ACC112 (cell line): Measurements from ENCODE around the gene PRKACG.
"Not testable (repeated sequence)": the region's sequence is repeated elsewhere in the genome, so short reads cannot be mapped to it uniquely, and the experiment has no call there.

Experiments
- H2AFZ ChIP-seq: fragments of 200-600 bp; sonication (generic); one replicate; pipeline ENCODE4 v1.6.0; 2017; ENCODE audit warnings: antibody characterized with exemption, low read length; ENCODE audit not compliant: unreplicated experiment
- H3K27ac ChIP-seq: fragments of 200-600 bp; sonication (generic); 2 replicates; pipeline ENCODE4 v1.5.1; 2014; ENCODE audit warnings: low read depth, mild to moderate bottlenecking, antibody characterized with exemption, low read length, moderate library complexity
- H3K27me3 ChIP-seq: fragments of 200-600 bp; sonication (generic); 2 replicates; pipeline ENCODE4 v1.6.1; 2014; ENCODE audit warnings: mild to moderate bottlenecking, antibody characterized with exemption, low read length, moderate library complexity, mixed read lengths; ENCODE audit not compliant: insufficient read depth
- H3K36me3 ChIP-seq: fragments of 200-600 bp; sonication (generic); 2 replicates; pipeline ENCODE4 v1.6.1; 2016; ENCODE audit warnings: mild to moderate bottlenecking, antibody characterized with exemption, low read length, moderate library complexity, mixed read lengths; ENCODE audit not compliant: insufficient read depth
- H3K4me1 ChIP-seq: fragments of 200-600 bp; sonication (generic); one replicate; pipeline ENCODE4 v1.6.1; 2016; ENCODE audit warnings: low read length, mixed read lengths; ENCODE audit not compliant: insufficient read depth, unreplicated experiment, control insufficient read depth
- H3K4me3 ChIP-seq: fragments of 200-600 bp; sonication (generic); 2 replicates; pipeline ENCODE4 v1.5.1; 2014; ENCODE audit warnings: mild to moderate bottlenecking, low read depth, low read length
- H3K79me2 ChIP-seq: fragments of 200-600 bp; sonication (generic); one replicate; pipeline ENCODE4 v1.6.0; 2016; ENCODE audit warnings: low read length; ENCODE audit not compliant: control insufficient read depth, unreplicated experiment, insufficient read depth

Gene PRKACG

DNA sequence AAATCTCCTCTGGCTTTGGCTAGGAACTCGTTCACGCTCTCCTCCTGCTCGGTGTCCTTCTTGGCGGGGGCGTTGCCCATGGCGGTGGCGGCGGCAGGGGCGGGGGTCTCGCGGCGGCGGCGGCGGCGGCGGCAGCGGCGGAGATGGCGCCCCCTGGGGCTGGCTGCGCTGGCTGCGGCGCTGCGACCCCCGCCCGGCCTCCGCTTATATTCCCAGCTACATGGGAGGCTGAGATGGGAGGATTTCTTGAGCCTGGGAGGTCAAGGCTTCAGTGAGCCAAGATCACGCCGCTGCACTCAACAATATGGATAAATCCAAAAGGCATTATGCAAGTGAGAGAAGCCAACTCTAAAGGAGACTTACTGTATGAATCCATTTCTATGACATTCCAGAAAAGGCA lies at the start of gene PRKACG:
PRKACG (minus strand) TSS at position 101 of the 400 bp plus-strand sequence; CDS start at position 80, 21 bp downstream.
- Histone ChIP-seq H3K27ac (no peak within 1 kb of the TSS), H3K36me3 (no peaks in the 10 kb centered on the region), H3K4me1 (no peaks in the 10 kb centered on the region), H3K79me2 (no peaks in the 10 kb centered on the region), H3K4me3 (no peak within 1 kb of the TSS), H2AFZ (no peak within 1 kb of the TSS), H3K27me3 (peaks cover 43% of the 10 kb centered on the region)

- Histone ChIP-seq H3K4me3 (no peak overlapping the region), H3K27me3 (no peaks in the 10 kb centered on the region), H3K36me3 (0 out of 2 replicates have a peak, but pooled peaks cover 4% of the 10 kb centered on the region), H3K4me1 (no peaks in the 10 kb centered on the region), H3K79me2 (no peaks in the 10 kb centered on the region), H2AFZ (no peak overlapping the region), H3K27ac (no peak overlapping the region)
Observed at GRCh38 chr9:69062195-69062594, 48.3 kb upstream of the PRKACG start.

GRCh38 chr9:69060766-69061165 lies 46.9 kb upstream of the PRKACG start:
- Histone ChIP-seq H3K27ac (no peak overlapping the region), H3K79me2 (no peaks in the 10 kb centered on the region), H3K36me3 (0 out of 2 replicates have a peak, but pooled peaks cover 4% of the 10 kb centered on the region), H3K27me3 (no peaks in the 10 kb centered on the region), H3K4me3 (no peak overlapping the region), H3K4me1 (no peaks in the 10 kb centered on the region), H2AFZ (no peak overlapping the region)

DNA sequence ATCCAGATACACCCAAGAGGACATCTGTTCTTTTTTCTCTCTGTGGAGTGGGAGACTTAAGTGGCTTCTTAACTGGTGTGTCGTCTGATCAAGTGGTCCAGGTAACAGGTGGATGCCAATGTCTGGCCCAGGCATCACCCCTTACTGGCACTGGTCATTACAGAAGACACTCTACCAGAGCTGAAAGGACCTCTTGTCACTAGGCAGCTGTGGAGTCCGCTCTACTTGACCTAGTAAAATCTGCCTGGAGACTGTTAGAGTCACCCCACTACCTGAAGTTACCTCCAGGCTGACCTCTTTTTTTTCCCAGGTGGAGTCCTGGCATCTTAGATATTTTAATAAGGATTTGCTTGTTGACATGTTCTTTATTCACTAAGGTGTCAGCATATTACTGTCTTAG lies 44.2 kb upstream of the PRKACG start:
- Histone ChIP-seq H3K79me2 (no peaks in the 10 kb centered on the region), H2AFZ (no peak overlapping the region), H3K4me1 (no peaks in the 10 kb centered on the region), H3K36me3 (0 out of 2 replicates have a peak, but pooled peaks cover 4% of the 10 kb centered on the region), H3K4me3 (no peak overlapping the region), H3K27ac (no peak overlapping the region), H3K27me3 (no peaks in the 10 kb centered on the region)

- Histone ChIP-seq H3K27ac (no peak overlapping the region), H2AFZ (no peak overlapping the region), H3K27me3 (no peaks in the 10 kb centered on the region), H3K79me2 (no peaks in the 10 kb centered on the region), H3K4me3 (no peak overlapping the region), H3K36me3 (0 out of 2 replicates have a peak, but pooled peaks cover 4% of the 10 kb centered on the region), H3K4me1 (no peaks in the 10 kb centered on the region)
Observed at GRCh38 chr9:69056191-69056815, 42.4 kb upstream of the PRKACG start.

DNA sequence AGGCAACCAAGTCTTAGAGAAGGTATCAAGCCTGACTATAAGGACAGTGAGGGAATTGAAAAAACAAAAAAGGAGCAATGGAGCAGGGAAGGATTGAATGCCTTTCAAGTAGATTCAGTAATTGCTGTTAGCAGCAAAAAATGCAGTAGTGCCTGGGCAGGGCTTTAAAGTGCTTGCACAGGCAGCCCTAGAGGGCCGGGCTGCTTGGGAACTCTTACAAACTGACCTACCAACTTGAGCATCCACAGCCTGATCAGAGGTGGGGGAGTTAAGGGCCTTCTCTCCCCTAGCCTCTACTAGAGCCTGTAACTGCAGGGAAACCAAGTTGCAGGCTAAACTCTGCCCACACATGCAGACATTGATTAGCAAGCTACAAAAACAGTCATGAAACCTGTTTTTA lies 41.1 kb upstream of the PRKACG start:
- Histone ChIP-seq H2AFZ (no peak overlapping the region), H3K27ac (no peak overlapping the region), H3K79me2 (no peaks in the 10 kb centered on the region), H3K27me3 (no peaks in the 10 kb centered on the region), H3K36me3 (0 out of 2 replicates have a peak, but pooled peaks cover 4% of the 10 kb centered on the region), H3K4me3 (no peak overlapping the region), H3K4me1 (no peaks in the 10 kb centered on the region)

- H3K4me3 ChIP-seq, H3K36me3 ChIP-seq, H3K27ac ChIP-seq, H3K27me3 ChIP-seq, H3K79me2 ChIP-seq, H3K4me1 ChIP-seq, H2AFZ ChIP-seq: not testable (repeated sequence)
Observed at GRCh38 chr9:69050936-69051335, 37.0 kb upstream of the PRKACG start.

DNA sequence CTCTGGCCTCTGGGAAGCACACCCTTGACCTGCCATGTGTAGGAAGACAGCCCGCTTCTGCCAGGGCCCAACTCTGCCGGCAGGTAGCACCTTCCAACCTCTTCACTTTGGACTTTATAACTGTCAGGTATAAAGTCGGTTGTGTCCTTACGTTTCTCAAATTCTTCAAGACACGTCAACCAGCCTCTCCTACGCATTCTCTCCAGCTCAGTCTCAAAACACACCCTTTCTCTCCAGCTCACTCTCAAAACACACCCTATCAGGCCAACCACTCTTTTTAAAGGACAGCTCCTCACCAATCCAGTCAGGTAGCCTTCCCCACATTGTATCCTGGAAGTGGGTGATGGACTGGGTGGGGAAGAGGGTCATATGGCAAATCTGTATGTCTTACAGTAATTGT lies 35.2 kb upstream of the PRKACG start:
- no peaks in the 10 kb centered on the region for H3K79me2 ChIP-seq

DNA sequence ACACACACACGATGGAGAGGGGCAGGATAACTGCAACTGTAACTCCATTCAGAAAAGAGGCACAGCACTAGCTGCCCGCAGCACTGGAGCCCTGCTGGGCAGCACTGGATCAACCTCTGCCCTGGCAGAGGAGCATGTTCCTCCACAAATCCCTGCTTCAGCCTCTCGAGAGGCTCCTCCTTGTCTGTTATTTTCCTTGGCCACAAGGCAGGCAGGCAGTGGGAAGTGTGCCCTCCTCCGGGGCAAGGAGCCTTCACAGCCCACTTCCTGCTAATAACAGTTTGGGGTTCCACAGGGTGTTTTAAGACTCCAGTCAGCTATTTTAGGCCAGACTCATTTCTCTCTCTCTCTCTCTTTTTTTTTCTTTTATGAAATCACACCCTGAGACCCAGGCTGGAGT lies 33.5 kb upstream of the PRKACG start:
- Histone ChIP-seq H3K4me3 (no peak overlapping the region), H3K4me1 (peaks cover 6% of the 10 kb centered on the region), H3K27me3 (no peaks in the 10 kb centered on the region), H3K36me3 (no peaks in the 10 kb centered on the region), H2AFZ (no peak overlapping the region), H3K27ac (no peak overlapping the region), H3K79me2 (peaks cover 2% of the 10 kb centered on the region)

More for the DNA sequence above, 35.2 kb upstream of the PRKACG start:
- no peak overlapping the region for H3K27ac ChIP-seq
- no peaks in the 10 kb centered on the region for H3K36me3 ChIP-seq
- peaks cover 6% of the 10 kb centered on the region for H3K4me1 ChIP-seq
- H3K27me3 ChIP-seq, result no peaks in the 10 kb centered on the region
- H3K4me3 ChIP-seq, result no peak overlapping the region
- no peak overlapping the region for H2AFZ ChIP-seq

DNA sequence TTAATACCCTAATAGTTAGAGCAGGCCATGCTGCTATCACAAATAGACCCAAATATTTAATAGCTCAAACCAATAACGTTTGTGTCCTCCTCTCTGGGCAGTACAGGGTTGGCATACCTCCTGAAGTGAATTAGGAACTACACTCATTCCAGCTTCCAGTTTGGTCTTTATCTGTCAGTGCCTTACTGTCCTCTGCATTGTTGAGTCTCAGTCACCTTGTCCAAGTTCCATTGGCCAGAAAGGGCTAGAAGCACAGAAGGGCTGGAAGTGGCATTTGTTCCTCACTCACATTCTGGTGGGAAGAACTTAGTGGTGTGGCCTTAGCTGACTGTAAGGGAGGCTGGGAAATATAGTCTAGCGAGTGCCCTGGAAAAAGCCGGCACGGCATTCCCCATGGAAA lies 32.8 kb upstream of the PRKACG start:
- Histone ChIP-seq H2AFZ (no peak overlapping the region), H3K27ac (no peak overlapping the region), H3K4me1 (peaks cover 6% of the 10 kb centered on the region), H3K36me3 (no peaks in the 10 kb centered on the region), H3K27me3 (no peaks in the 10 kb centered on the region), H3K79me2 (peaks cover 2% of the 10 kb centered on the region), H3K4me3 (no peak overlapping the region)

GRCh38 chr9:69045821-69046220 lies 31.9 kb upstream of the PRKACG start:
- H3K4me3 ChIP-seq, result no peak overlapping the region
- H3K27ac ChIP-seq, result no peak overlapping the region
- peaks cover 6% of the 10 kb centered on the region for H3K4me1 ChIP-seq
- no peaks in the 10 kb centered on the region for H3K36me3 ChIP-seq
- no peaks in the 10 kb centered on the region for H3K27me3 ChIP-seq
- peaks cover 8% of the 10 kb centered on the region for H3K79me2 ChIP-seq
- no peak overlapping the region for H2AFZ ChIP-seq
